Hepatocyte (in vitro differentiated cells): ENCODE data around the gene EIF3A. TPM values are rescaled to one million over a fixed set of nuclear protein-coding genes. Genes with fewer than 3 reads are reported as not detected.

Experiments used
- DNase-seq: peaks from one replicate; pipeline ENCODE4 v3.0.0-alpha.2; 2016; ENCODE audit warnings: low spot score
- H2AFZ ChIP-seq: fragments of 200-600 bp; sonication (generic); 2 replicates; pipeline ENCODE4 v1.6.0; 2016; ENCODE audit warnings: antibody characterized with exemption, mild to moderate bottlenecking
- H3K27ac ChIP-seq: fragments of 200-600 bp; sonication (generic); 2 replicates; pipeline ENCODE4 v1.5.1; 2016; ENCODE audit warnings: mild to moderate bottlenecking
- H3K27me3 ChIP-seq: fragments of 200-600 bp; sonication (generic); 2 replicates; pipeline ENCODE4 v1.6.1; 2016
- H3K36me3 ChIP-seq: fragments of 200-600 bp; sonication (generic); replicated peaks from 2 replicates; pipeline ENCODE4 v1.5.1; 2016; ENCODE audit warnings: low read depth; ENCODE audit not compliant: insufficient read depth
- H3K4me1 ChIP-seq: fragments of 200-600 bp; sonication (generic); 2 replicates; pipeline ENCODE4 v1.5.1; 2016; ENCODE audit warnings: mild to moderate bottlenecking, moderate library complexity; ENCODE audit not compliant: insufficient read depth
- H3K4me2 ChIP-seq: fragments of 200-600 bp; sonication (generic); 2 replicates; pipeline ENCODE4 v1.6.0; 2016
- H3K4me3 ChIP-seq: fragments of 200-600 bp; sonication (generic); 2 replicates; pipeline ENCODE4 v1.5.1; 2016; ENCODE audit warnings: mild to moderate bottlenecking
- H3K79me2 ChIP-seq: fragments of 200-600 bp; sonication (generic); 2 replicates; pipeline ENCODE4 v1.6.0; 2017; ENCODE audit warnings: mild to moderate bottlenecking
- H3K9me2 ChIP-seq: fragments of 200-600 bp; sonication (generic); replicated peaks from 2 replicates; pipeline ENCODE4 v1.6.0; 2017; ENCODE audit warnings: mild to moderate bottlenecking; ENCODE audit not compliant: insufficient read depth
- H3K9me3 ChIP-seq: fragments of 200-600 bp; sonication (generic); 2 replicates; pipeline ENCODE4 v1.5.1; 2016; ENCODE audit warnings: low read depth, mild to moderate bottlenecking
- H4K20me1 ChIP-seq: fragments of 200-600 bp; sonication (generic); 2 replicates; pipeline ENCODE4 v1.6.0; 2016; ENCODE audit warnings: mild to moderate bottlenecking; ENCODE audit not compliant: insufficient read depth, poor library complexity, severe bottlenecking
- EZH2 ChIP-seq: fragments of 200-600 bp; sonication (generic); IDR thresholded peaks from 2 replicates; pipeline ENCODE4 v1.6.1; 2016; ENCODE audit warnings: antibody characterized with exemption, mild to moderate bottlenecking, borderline replicate concordance
- EZH2phosphoT487 ChIP-seq: fragments of 200-600 bp; sonication (generic); IDR thresholded peaks from one replicate; pipeline ENCODE4 v1.6.1; 2018; ENCODE audit warnings: antibody characterized with exemption, mild to moderate bottlenecking, low read depth, moderate library complexity; ENCODE audit not compliant: unreplicated experiment, severe bottlenecking
- WGBS: methylation state at CpG from one replicate; pipeline ENCODE4 v1.1.6; 2016; ENCODE audit warnings: low lambda C conversion rate; ENCODE audit errors: missing lambda C conversion rate; 5-methylcytosine and 5-hydroxymethylcytosine counted together
- polyA plus RNA-seq: library from polyadenylated mRNA; unstranded; fragments of >200 nt; fragmentation: Nextera tagmentation; extraction: Ambion mirVana; gene quantifications from 2 replicates; pipeline ENCODE4 v1.2.1, GENCODE V29; 2016
- total RNA-seq: library from RNA; depleted of rRNA; stranded (reverse); fragments of >200 nt; gene quantifications from 2 replicates; pipeline ENCODE4 v1.2.3, GENCODE V29; 2014
- TF ChIP-seq, protein P1 (sequence below): fragments of 200-600 bp; sonication (generic); IDR thresholded peaks from 2 replicates; pipeline ENCODE4 v1.5.1; 2016; ENCODE audit warnings: antibody characterized with exemption, mild to moderate bottlenecking; ENCODE audit not compliant: poor library complexity

EIF3A gene
- total and polyA plus RNA-seq, 2 experiments from 2014 or later: 56.6 to 93.7 TPM

DNA sequence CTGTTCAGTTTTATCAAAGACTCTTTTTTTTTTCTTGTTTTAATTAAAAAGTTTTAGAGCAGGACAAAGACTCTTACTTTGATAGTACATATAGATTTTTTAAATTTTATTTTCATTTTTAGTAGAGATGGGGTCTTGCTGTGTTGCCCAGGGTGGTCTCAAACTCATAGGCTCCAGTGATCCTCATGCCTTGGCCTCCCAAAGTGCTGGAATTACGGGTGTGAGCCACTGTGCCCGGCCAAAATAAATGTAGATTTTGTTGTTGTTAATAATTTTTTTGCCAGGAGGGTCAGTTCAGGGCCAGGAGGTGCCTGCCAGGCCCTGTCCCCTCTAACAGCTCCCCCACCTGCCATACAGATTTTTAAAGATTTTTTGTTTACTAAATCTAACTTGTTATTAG is 40.3 kb upstream of the EIF3A start:
- peak overlapping the region; percentile 71 for H3K27ac ChIP-seq
- H3K9me2 ChIP-seq: no peaks in the 10 kb centered on the region
- H3K36me3 ChIP-seq: no peaks in the 10 kb centered on the region
- no peaks in the 10 kb centered on the region for H3K27me3 ChIP-seq
- no peaks in the 10 kb centered on the region for H4K20me1 ChIP-seq
- DNase-seq: no peak
- H3K4me3 ChIP-seq: no peak overlapping the region
- no peak overlapping the region for H2AFZ ChIP-seq
- TF ChIP-seq EZH2phosphoT487 (no peak), EZH2 (no peak)
- TF ChIP-seq, protein P1, sequence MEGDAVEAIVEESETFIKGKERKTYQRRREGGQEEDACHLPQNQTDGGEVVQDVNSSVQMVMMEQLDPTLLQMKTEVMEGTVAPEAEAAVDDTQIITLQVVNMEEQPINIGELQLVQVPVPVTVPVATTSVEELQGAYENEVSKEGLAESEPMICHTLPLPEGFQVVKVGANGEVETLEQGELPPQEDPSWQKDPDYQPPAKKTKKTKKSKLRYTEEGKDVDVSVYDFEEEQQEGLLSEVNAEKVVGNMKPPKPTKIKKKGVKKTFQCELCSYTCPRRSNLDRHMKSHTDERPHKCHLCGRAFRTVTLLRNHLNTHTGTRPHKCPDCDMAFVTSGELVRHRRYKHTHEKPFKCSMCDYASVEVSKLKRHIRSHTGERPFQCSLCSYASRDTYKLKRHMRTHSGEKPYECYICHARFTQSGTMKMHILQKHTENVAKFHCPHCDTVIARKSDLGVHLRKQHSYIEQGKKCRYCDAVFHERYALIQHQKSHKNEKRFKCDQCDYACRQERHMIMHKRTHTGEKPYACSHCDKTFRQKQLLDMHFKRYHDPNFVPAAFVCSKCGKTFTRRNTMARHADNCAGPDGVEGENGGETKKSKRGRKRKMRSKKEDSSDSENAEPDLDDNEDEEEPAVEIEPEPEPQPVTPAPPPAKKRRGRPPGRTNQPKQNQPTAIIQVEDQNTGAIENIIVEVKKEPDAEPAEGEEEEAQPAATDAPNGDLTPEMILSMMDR: no peak
- WGBS: 97% methylated on average over 2 of the region's 2 CpGs
- peak overlapping the region; percentile 3 for H3K4me2 ChIP-seq
- H3K4me1 ChIP-seq: peaks cover under 1% of the 10 kb centered on the region
- H3K9me3 ChIP-seq: no peaks in the 10 kb centered on the region
- peaks cover 8% of the 10 kb centered on the region for H3K79me2 ChIP-seq

DNA sequence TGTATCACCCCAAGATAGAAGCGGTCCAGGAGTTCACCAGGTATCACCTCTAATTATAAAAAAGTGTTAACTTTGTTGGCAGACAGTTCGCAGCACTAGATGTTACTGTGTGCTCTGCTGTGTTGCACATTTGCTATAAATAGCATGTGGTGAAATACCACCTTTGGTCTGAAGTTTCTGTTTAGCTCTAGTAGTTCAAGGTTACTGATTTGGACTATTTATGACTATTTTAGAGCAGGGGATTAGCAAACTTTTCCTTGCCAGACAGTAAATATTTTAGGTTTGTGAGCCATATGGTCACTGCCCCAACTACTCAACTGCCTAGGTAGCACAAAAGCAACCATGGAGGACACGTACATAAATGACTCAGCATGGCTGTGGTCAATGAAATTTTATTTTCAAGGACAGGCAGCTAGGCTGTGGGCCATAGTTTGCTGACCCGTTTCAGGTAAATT is 39.8 kb upstream of the EIF3A start:
- Histone ChIP-seq H3K79me2 (peaks cover 8% of the 10 kb centered on the region), H2AFZ (no peak overlapping the region), H3K27me3 (no peaks in the 10 kb centered on the region), H3K9me3 (no peaks in the 10 kb centered on the region), H3K4me1 (peaks cover 4% of the 10 kb centered on the region), H4K20me1 (no peaks in the 10 kb centered on the region), H3K36me3 (no peaks in the 10 kb centered on the region), H3K27ac (peak overlapping the region; percentile 81), H3K4me3 (no peak overlapping the region), H3K4me2 (peak overlapping the region; percentile 3), H3K9me2 (no peaks in the 10 kb centered on the region)
- TF ChIP-seq EZH2: no peak
- TF ChIP-seq, protein P1: no peak
- peak; percentile 54 for DNase-seq
- 73% methylated on average over 4 of the region's 4 CpGs for WGBS

DNA sequence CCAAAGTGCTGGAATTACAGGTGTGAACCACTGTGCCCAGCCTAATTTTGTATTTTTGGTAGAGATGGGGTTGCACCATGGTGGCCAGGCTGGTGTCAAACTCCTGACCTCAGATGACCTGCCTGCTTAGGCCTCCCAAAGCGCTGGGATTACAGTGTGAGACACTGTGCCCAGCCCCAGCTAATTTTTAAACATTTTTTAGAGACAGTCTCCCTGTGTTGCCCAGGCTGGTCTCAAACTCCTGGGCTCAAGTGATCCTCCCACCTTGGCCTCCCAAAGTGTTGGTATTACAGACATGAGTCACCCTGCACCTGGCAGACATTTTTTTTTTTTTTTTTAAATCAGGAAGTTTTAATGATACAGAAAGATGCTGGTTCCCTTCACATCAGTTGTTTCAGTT is 38.8 kb upstream of the EIF3A start:
- peak overlapping the region; percentile 81 for H3K27ac ChIP-seq
- 100% methylated on average over 1 of the region's 1 CpG for WGBS

More for the DNA sequence above, 38.8 kb upstream of the EIF3A start:
- Histone ChIP-seq H3K9me2 (no peaks in the 10 kb centered on the region), H3K9me3 (no peaks in the 10 kb centered on the region), H4K20me1 (no peaks in the 10 kb centered on the region), H3K79me2 (peaks cover 8% of the 10 kb centered on the region), H2AFZ (no peak overlapping the region), H3K4me2 (no peak overlapping the region), H3K4me1 (peaks cover 6% of the 10 kb centered on the region), H3K4me3 (no peak overlapping the region), H3K36me3 (no peaks in the 10 kb centered on the region), H3K27me3 (no peaks in the 10 kb centered on the region)
- TF ChIP-seq, protein P1: no peak
- TF ChIP-seq EZH2 (no peak), EZH2phosphoT487 (no peak)
- no peak for DNase-seq
